PC-9 (cell line): ENCODE measurements around the gene KIF21B. TPM values are rescaled to one million over a fixed set of nuclear protein-coding genes. Genes with fewer than 3 reads are reported as not detected.

Source experiments
- BruUV-seq: library from RNA; stranded (reverse); fragments of 400-500 nt; replicated peaks from 2 replicates; lab custom pipeline; 2021; lab: Mats Ljungman, UMichigan
- CTCF ChIA-PET: fragments of 300-600 bp; sonication (Branson Sonifier 250); formaldehyde crosslinking; loops from one replicate; lab custom pipeline; 2022; ENCODE audit warnings: antibody characterized with exemption; lab: Charles Lee
- POLR2A ChIA-PET: fragments of 300-600 bp; sonication (Branson Sonifier 250); formaldehyde crosslinking; loops from one replicate; lab custom pipeline; 2022; ENCODE audit warnings: antibody characterized with exemption; ENCODE audit not compliant: unreplicated experiment; lab: Charles Lee
- DNase-seq, 2 experiments: peaks; one replicate each; pipeline versions ENCODE4 v3.0.0 to v3.0.0-alpha.2; 2015 to 2022; ENCODE audit warnings: mixed read lengths in 1 of 2
- H2AFZ ChIP-seq: fragments of 200-600 bp; sonication (generic); 2 replicates; pipeline ENCODE4 v1.8.1; 2017; ENCODE audit warnings: antibody characterized with exemption
- H3F3A ChIP-seq: fragments of 200-600 bp; sonication (generic); 2 replicates; pipeline ENCODE4 v1.8.1; 2017; ENCODE audit warnings: antibody characterized with exemption, mild to moderate bottlenecking, low read depth; ENCODE audit not compliant: insufficient read depth
- H3K27ac ChIP-seq: fragments of 200-600 bp; sonication (generic); 2 replicates; pipeline ENCODE4 v1.6.1; 2016; ENCODE audit warnings: mixed run types
- H3K27me3 ChIP-seq: fragments of 200-600 bp; sonication (generic); 2 replicates; pipeline ENCODE4 v1.6.1; 2016; ENCODE audit warnings: low read depth, mixed run types; ENCODE audit not compliant: insufficient read depth
- H3K36me3 ChIP-seq: fragments of 200-600 bp; sonication (generic); 2 replicates; pipeline ENCODE4 v1.6.1; 2016; ENCODE audit warnings: low read depth, mixed run types
- H3K4me1 ChIP-seq: fragments of 200-600 bp; sonication (generic); replicated peaks from 2 replicates; pipeline ENCODE4 v1.6.1; 2016; ENCODE audit warnings: mixed run types; ENCODE audit not compliant: insufficient read depth
- H3K4me2 ChIP-seq: fragments of 200-600 bp; sonication (generic); 2 replicates; pipeline ENCODE4 v1.6.1; 2017; ENCODE audit warnings: mixed run types
- H3K4me3 ChIP-seq: fragments of 200-600 bp; sonication (generic); 2 replicates; pipeline ENCODE4 v1.6.1; 2016; ENCODE audit warnings: mixed run types
- H3K79me2 ChIP-seq: fragments of 200-600 bp; sonication (generic); 2 replicates; pipeline ENCODE4 v1.6.1; 2017; ENCODE audit warnings: low read depth, mixed run types
- H3K9me2 ChIP-seq: fragments of 200-600 bp; sonication (generic); 2 replicates; pipeline ENCODE4 v1.8.1; 2017; ENCODE audit warnings: mild to moderate bottlenecking; ENCODE audit not compliant: insufficient read depth
- H3K9me3 ChIP-seq: fragments of 200-600 bp; sonication (generic); 2 replicates; pipeline ENCODE4 v1.8.1; 2016; ENCODE audit warnings: low read depth; ENCODE audit not compliant: insufficient read depth
- H4K20me1 ChIP-seq: fragments of 200-600 bp; sonication (generic); 2 replicates; pipeline ENCODE4 v1.8.1; 2017; ENCODE audit not compliant: insufficient read depth
- EZH2 ChIP-seq: fragments of 200-600 bp; sonication (generic); IDR thresholded peaks from 2 replicates; pipeline ENCODE4 v1.8.0; 2017; ENCODE audit warnings: antibody characterized with exemption, low read depth
- intact Hi-C: fragments of 100-400 bp; cut with micrococcal nuclease; formaldehyde crosslinking; loops from one replicate; pipeline ENCODE4 v1.10.0; 2022; ENCODE audit not compliant: unreplicated experiment
- total RNA-seq: library from RNA; stranded (reverse); gene quantifications from 2 replicates; pipeline ENCODE4 v1.2.3, GENCODE V29; 2021
- TF ChIP-seq, protein P1 (sequence below): fragments of 200-600 bp; sonication (generic); conservative IDR thresholded peaks from 2 replicates; pipeline ENCODE4 v1.6.1; 2017; ENCODE audit warnings: mixed run types, antibody characterized with exemption, mild to moderate bottlenecking, moderate library complexity

The KIF21B gene
- total RNA-seq, 1 experiment from 2014 or later: 3.7 TPM

DNA sequence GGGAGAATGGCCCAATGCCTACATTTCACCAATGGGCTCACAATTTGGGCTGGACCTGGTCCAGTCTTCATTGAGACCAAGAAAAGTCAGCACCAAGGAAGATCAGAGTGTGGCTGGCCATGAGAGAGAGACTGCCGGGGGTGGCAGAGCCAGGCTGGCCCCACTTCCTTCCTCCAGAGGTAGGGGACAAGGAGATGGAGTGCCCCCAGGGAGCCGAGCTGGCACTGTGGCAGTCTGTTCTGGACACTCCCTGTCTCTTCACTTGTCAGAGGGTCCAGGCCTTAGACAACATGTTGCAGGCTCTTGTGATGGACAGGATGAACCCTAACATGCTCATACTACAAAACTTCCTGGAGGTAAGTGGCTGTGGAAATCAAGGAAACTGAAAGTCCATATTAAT, 101.1 kb downstream of the KIF21B start:
- no peak overlapping the region for H3K4me2 ChIP-seq
- intact Hi-C loops: no loop called here
- H3K4me3 ChIP-seq: no peak overlapping the region
- H3K27ac ChIP-seq: no peak overlapping the region
- no peaks in the 10 kb centered on the region for H3K9me3 ChIP-seq
- POLR2A ChIA-PET: no interaction called here
- H3K79me2 ChIP-seq: no peaks in the 10 kb centered on the region
- DNase-seq: no peak
- H3K4me1 ChIP-seq: no peaks in the 10 kb centered on the region
- H3K9me2 ChIP-seq: no peaks in the 10 kb centered on the region
- H3F3A ChIP-seq: no peaks in the 10 kb centered on the region
- H4K20me1 ChIP-seq: no peaks in the 10 kb centered on the region
- CTCF ChIA-PET: no interaction called here
- 0 out of 2 replicates have a peak, but pooled peaks cover 2% of the 10 kb centered on the region for H3K27me3 ChIP-seq
- BruUV-seq: no TSS peak
- H3K36me3 ChIP-seq: no peaks in the 10 kb centered on the region
- TF ChIP-seq, protein P1, sequence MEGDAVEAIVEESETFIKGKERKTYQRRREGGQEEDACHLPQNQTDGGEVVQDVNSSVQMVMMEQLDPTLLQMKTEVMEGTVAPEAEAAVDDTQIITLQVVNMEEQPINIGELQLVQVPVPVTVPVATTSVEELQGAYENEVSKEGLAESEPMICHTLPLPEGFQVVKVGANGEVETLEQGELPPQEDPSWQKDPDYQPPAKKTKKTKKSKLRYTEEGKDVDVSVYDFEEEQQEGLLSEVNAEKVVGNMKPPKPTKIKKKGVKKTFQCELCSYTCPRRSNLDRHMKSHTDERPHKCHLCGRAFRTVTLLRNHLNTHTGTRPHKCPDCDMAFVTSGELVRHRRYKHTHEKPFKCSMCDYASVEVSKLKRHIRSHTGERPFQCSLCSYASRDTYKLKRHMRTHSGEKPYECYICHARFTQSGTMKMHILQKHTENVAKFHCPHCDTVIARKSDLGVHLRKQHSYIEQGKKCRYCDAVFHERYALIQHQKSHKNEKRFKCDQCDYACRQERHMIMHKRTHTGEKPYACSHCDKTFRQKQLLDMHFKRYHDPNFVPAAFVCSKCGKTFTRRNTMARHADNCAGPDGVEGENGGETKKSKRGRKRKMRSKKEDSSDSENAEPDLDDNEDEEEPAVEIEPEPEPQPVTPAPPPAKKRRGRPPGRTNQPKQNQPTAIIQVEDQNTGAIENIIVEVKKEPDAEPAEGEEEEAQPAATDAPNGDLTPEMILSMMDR: no peak
- no peak for TF ChIP-seq EZH2
- no peak overlapping the region for H2AFZ ChIP-seq

- no peaks in the 10 kb centered on the region for H3K9me3 ChIP-seq
- H3K27me3 ChIP-seq: 0 out of 2 replicates have a peak, but pooled peaks cover 2% of the 10 kb centered on the region
- no peaks in the 10 kb centered on the region for H3K36me3 ChIP-seq
- ChIA-PET POLR2A (interaction anchor here (0.6 kb wide), 1 partner anchor 112 kb away, joined by 5 read pairs; no protein-coding TSS in a partner anchor), CTCF (no interaction called here)
- no peak overlapping the region for H3K4me2 ChIP-seq
- no peak overlapping the region for H3K27ac ChIP-seq
- TF ChIP-seq EZH2: no peak
- TF ChIP-seq, protein P1: no peak
- intact Hi-C loops: no loop called here
- no peak for DNase-seq
- H4K20me1 ChIP-seq: no peaks in the 10 kb centered on the region
- H3K79me2 ChIP-seq: no peaks in the 10 kb centered on the region
- H3K4me1 ChIP-seq: no peaks in the 10 kb centered on the region
- H2AFZ ChIP-seq: no peak overlapping the region
- no TSS peak for BruUV-seq
- no peaks in the 10 kb centered on the region for H3K9me2 ChIP-seq
- H3K4me3 ChIP-seq: no peak overlapping the region
- H3F3A ChIP-seq: no peaks in the 10 kb centered on the region
These were observed 101.9 kb downstream of the KIF21B start for GRCh38 chr1:200921571-200922110.

Other genes starting within 250 kb of the KIF21B start
- gene GPR25, start 150.7 kb downstream of the KIF21B start, total RNA-seq: not detected in 2 replicates
- 49.8 and 64.8 TPM in 2 replicates for gene INAVA, start 128.8 kb downstream of the KIF21B start, total RNA-seq
- not detected in 2 replicates for gene CACNA1S, start 88.7 kb upstream of the KIF21B start, total RNA-seq
- 0.24 and 0.38 TPM in 2 replicates for gene ASCL5, start 103.5 kb upstream of the KIF21B start, total RNA-seq
- gene TMEM9, start 130.8 kb upstream of the KIF21B start, total RNA-seq: 92.9 and 94.3 TPM in 2 replicates
- gene IGFN1, start 167.1 kb upstream of the KIF21B start, total RNA-seq: 4.3 TPM in 2 replicates